Endodermal cell (in vitro differentiated cells): Measurements from ENCODE around the gene FAM228B. TPM values are rescaled to one million over a fixed set of nuclear protein-coding genes. Genes with fewer than 3 reads are reported as not detected.

ENCODE experiments used
- DNase-seq: peaks from one replicate; pipeline ENCODE4 v3.0.0-alpha.2; 2017
- H3K27ac ChIP-seq: 2 replicates; pipeline ENCODE4 v1.5.1; 2013; ENCODE audit warnings: mild to moderate bottlenecking, low read depth, low read length, moderate library complexity
- H3K27me3 ChIP-seq: 2 replicates; pipeline ENCODE4 v1.6.1; 2013; ENCODE audit warnings: mild to moderate bottlenecking, low read length, moderate library complexity; ENCODE audit not compliant: insufficient read depth, control insufficient read depth, poor library complexity, severe bottlenecking
- H3K36me3 ChIP-seq: 2 replicates; pipeline ENCODE4 v1.7.0; 2013; ENCODE audit warnings: mild to moderate bottlenecking, low read length, moderate library complexity; ENCODE audit not compliant: control insufficient read depth, insufficient read depth
- H3K4me1 ChIP-seq: one replicate; pipeline ENCODE4 v1.7.0; 2013; ENCODE audit warnings: low read length; ENCODE audit not compliant: control insufficient read depth, insufficient read depth
- H3K4me3 ChIP-seq: 2 replicates; pipeline ENCODE4 v1.5.1; 2013; ENCODE audit warnings: mild to moderate bottlenecking, low read length, moderate library complexity
- H3K9ac ChIP-seq: 2 replicates; pipeline ENCODE4 v1.6.1; 2013; ENCODE audit warnings: mild to moderate bottlenecking, low read length, moderate library complexity; ENCODE audit not compliant: poor library complexity, severe bottlenecking; ENCODE audit errors: extremely low read depth
- H3K9me3 ChIP-seq: 2 replicates; pipeline ENCODE4 v1.6.1; 2013; ENCODE audit warnings: mild to moderate bottlenecking, low read length, moderate library complexity; ENCODE audit not compliant: control insufficient read depth
- H3K27ac Mint-ChIP-seq: 2 replicates; pipeline ENCODE4 v1.8.0; 2020; ENCODE audit warnings: mixed read lengths
- H3K27me3 Mint-ChIP-seq: 2 replicates; pipeline ENCODE4 v1.8.0; 2021; ENCODE audit warnings: mild to moderate bottlenecking, mixed read lengths; ENCODE audit not compliant: insufficient read depth
- H3K36me3 Mint-ChIP-seq: 2 replicates; pipeline ENCODE4 v1.8.0; 2020; ENCODE audit warnings: low read depth, mixed read lengths
- H3K4me1 Mint-ChIP-seq: 2 replicates; pipeline ENCODE4 v1.8.0; 2020; ENCODE audit warnings: mixed read lengths
- H3K4me3 Mint-ChIP-seq: 2 replicates; pipeline ENCODE4 v1.8.0; 2020; ENCODE audit warnings: mild to moderate bottlenecking, moderate library complexity, mixed read lengths
- H3K9me3 Mint-ChIP-seq: 2 replicates; pipeline ENCODE4 v1.8.0; 2020; ENCODE audit warnings: mild to moderate bottlenecking, mixed read lengths
- CTCF ChIP-seq: fragments of 200-600 bp; sonication (generic); conservative IDR thresholded peaks from 2 replicates; pipeline ENCODE4 v1.5.0; 2021; ENCODE audit warnings: antibody characterized with exemption, mild to moderate bottlenecking
- WGBS, 2 experiments: methylation state at CpG; one replicate each; pipeline versions ENCODE4 v1.1.5 to v1.1.7; 2013; ENCODE audit warnings: missing lambda C conversion rate in 2 of 2, mixed read lengths in 1 of 2; ENCODE audit not compliant: insufficient coverage in 1 of 2, insufficient read length in 1 of 2; 5-methylcytosine and 5-hydroxymethylcytosine counted together
- total RNA-seq, 2 donors: library from RNA; stranded (reverse); fragmentation: NEBNext Ultra II Directional in 1 of 2; extraction: Animal tissue kit (Norgen Biotek cat#: 25700) in 1 of 2; gene quantifications; 2 replicates in 1 of 2; 3 replicates in 1 of 2; pipeline ENCODE4 v1.2.1, GENCODE V29; 2021

The FAM228B gene
- total RNA-seq, 2 donors from 2014 or later: 13.2 to 14.6 TPM

- H3K27ac ChIP-seq: no peak overlapping the region
- peaks cover 76% of the 10 kb centered on the region for H3K27me3 Mint-ChIP-seq
- H3K27me3 ChIP-seq: peaks cover 95% of the 10 kb centered on the region
- H3K4me3 Mint-ChIP-seq: no peak overlapping the region
- no peaks in the 10 kb centered on the region for H3K4me1 ChIP-seq
- H3K27ac Mint-ChIP-seq: no peak overlapping the region
- H3K36me3 Mint-ChIP-seq: peaks cover 33% of the 10 kb centered on the region
- no peak for DNase-seq
- H3K36me3 ChIP-seq: no peaks in the 10 kb centered on the region
- no peaks in the 10 kb centered on the region for H3K9me3 ChIP-seq
- no peaks in the 10 kb centered on the region for H3K4me1 Mint-ChIP-seq
- 84 to 100% methylated on average over 3 to 4 of the region's 4 CpGs for WGBS, 2 experiments
- no peaks in the 10 kb centered on the region for H3K9me3 Mint-ChIP-seq
- no peak overlapping the region for H3K4me3 ChIP-seq
- H3K9ac ChIP-seq: no peak overlapping the region
- TF ChIP-seq CTCF: no peak
These were observed 81.9 kb downstream of the FAM228B start for GRCh38 chr2:24205131-24205530.

- H3K9me3 Mint-ChIP-seq: no peaks in the 10 kb centered on the region
These were observed 83.0 kb downstream of the FAM228B start for GRCh38 chr2:24206242-24206641.

GRCh38 chr2:24206714-24207113 is 83.4 kb downstream of the FAM228B start:
- H3K36me3 Mint-ChIP-seq: peaks cover 33% of the 10 kb centered on the region
- no peak overlapping the region for H3K27ac ChIP-seq
- DNase-seq: no peak
- peaks cover 71% of the 10 kb centered on the region for H3K27me3 Mint-ChIP-seq
- H3K4me1 ChIP-seq: no peaks in the 10 kb centered on the region
- no peak overlapping the region for H3K4me3 Mint-ChIP-seq
- no peak overlapping the region for H3K4me3 ChIP-seq
- no peaks in the 10 kb centered on the region for H3K9me3 ChIP-seq
- 83 to 88% methylated on average over 8 of the region's 8 CpGs for WGBS, 2 experiments
- TF ChIP-seq CTCF: no peak
- H3K9ac ChIP-seq: no peak overlapping the region
- H3K36me3 ChIP-seq: no peaks in the 10 kb centered on the region
- no peaks in the 10 kb centered on the region for H3K9me3 Mint-ChIP-seq
- H3K27ac Mint-ChIP-seq: no peak overlapping the region
- peaks cover 94% of the 10 kb centered on the region for H3K27me3 ChIP-seq
- H3K4me1 Mint-ChIP-seq: no peaks in the 10 kb centered on the region

More at GRCh38 chr2:24206242-24206641, 83.0 kb downstream of the FAM228B start:
- no peaks in the 10 kb centered on the region for H3K4me1 Mint-ChIP-seq
- H3K4me3 Mint-ChIP-seq: no peak overlapping the region
- no peak for DNase-seq
- H3K9me3 ChIP-seq: no peaks in the 10 kb centered on the region
- peaks cover 73% of the 10 kb centered on the region for H3K27me3 Mint-ChIP-seq
- no peak overlapping the region for H3K4me3 ChIP-seq
- H3K9ac ChIP-seq: no peak overlapping the region
- H3K27ac Mint-ChIP-seq: no peak overlapping the region
- H3K4me1 ChIP-seq: no peaks in the 10 kb centered on the region
- H3K27me3 ChIP-seq: peaks cover 95% of the 10 kb centered on the region
- H3K27ac ChIP-seq: no peak overlapping the region
- no peaks in the 10 kb centered on the region for H3K36me3 ChIP-seq
- no peak for TF ChIP-seq CTCF
- H3K36me3 Mint-ChIP-seq: peaks cover 33% of the 10 kb centered on the region
- 90 to 100% methylated on average over 1 to 6 of the region's 6 CpGs for WGBS, 2 experiments
